Measurements from ENCODE around the gene IAPP.
"Not testable (repeated sequence)": the region's sequence is repeated elsewhere in the genome, so short reads cannot be mapped to it uniquely, and the experiment has no call there.

The IAPP gene

GRCh38 chr12:21372602-21373001 lies at the start of gene IAPP:
Gene IAPP (plus strand): TSS chr12:21372902. CDS start chr12:21373352, 450 bp downstream.
- no peak for DNase-seq (ENCODE audit: low read depth in 2 of 2)

GRCh38 chr12:21323736-21324135 lies 49.0 kb upstream of the IAPP start:
- no peak for DNase-seq (ENCODE audit: low read depth in 2 of 2)

GRCh38 chr12:21324551-21324950 lies 48.2 kb upstream of the IAPP start:
- no peak for DNase-seq (ENCODE audit: low read depth in 2 of 2)

GRCh38 chr12:21328578-21328977 lies 44.1 kb upstream of the IAPP start:
- DNase-seq (ENCODE audit: low read depth in 2 of 2), result no peak

- DNase-seq (ENCODE audit: low read depth in 2 of 2), result no peak
These were observed 41.9 kb upstream of the IAPP start for GRCh38 chr12:21330682-21331253.

GRCh38 chr12:21334771-21335325 lies 37.9 kb upstream of the IAPP start, which contains the start of gene SLCO1A2:
Gene SLCO1A2 (minus strand): TSS chr12:21334917. CDS start chr12:21334647, 270 bp downstream.
- DNase-seq (ENCODE audit: low read depth in 2 of 2), result no peak

- no peak for DNase-seq (ENCODE audit: low read depth in 2 of 2)
These were observed 36.0 kb upstream of the IAPP start for GRCh38 chr12:21336656-21337055.

- DNase-seq (ENCODE audit: low read depth in 2 of 2), result no peak
These were observed 35.2 kb upstream of the IAPP start for GRCh38 chr12:21337453-21337852.

GRCh38 chr12:21337959-21338744 lies 34.5 kb upstream of the IAPP start:
- no peak for DNase-seq (ENCODE audit: low read depth in 2 of 2)

GRCh38 chr12:21339921-21340320 lies 32.8 kb upstream of the IAPP start:
- no peak for DNase-seq (ENCODE audit: low read depth in 2 of 2)

GRCh38 chr12:21340403-21340802 lies 32.3 kb upstream of the IAPP start:
- no peak for DNase-seq (ENCODE audit: low read depth in 2 of 2)

- no peak for DNase-seq (ENCODE audit: low read depth in 2 of 2)
These were observed 30.9 kb upstream of the IAPP start for GRCh38 chr12:21341769-21342168.

GRCh38 chr12:21343636-21344035 lies 29.1 kb upstream of the IAPP start:
- DNase-seq (ENCODE audit: low read depth in 2 of 2), result no peak

GRCh38 chr12:21346542-21347205 lies 26.0 kb upstream of the IAPP start:
- DNase-seq (ENCODE audit: low read depth in 2 of 2), result no peak

GRCh38 chr12:21350975-21351374 lies 21.7 kb upstream of the IAPP start:
- no peak for DNase-seq (ENCODE audit: low read depth in 2 of 2)

GRCh38 chr12:21353487-21353886 lies 19.2 kb upstream of the IAPP start:
- no peak for DNase-seq (ENCODE audit: low read depth in 2 of 2)

- DNase-seq (ENCODE audit: low read depth in 2 of 2), result no peak
These were observed 18.8 kb upstream of the IAPP start for GRCh38 chr12:21353948-21354347.

- DNase-seq (ENCODE audit: low read depth in 2 of 2), result no peak
These were observed 18.1 kb upstream of the IAPP start for GRCh38 chr12:21354641-21355040.

GRCh38 chr12:21360632-21361031 lies 12.1 kb upstream of the IAPP start:
- not testable (repeated sequence) for DNase-seq (ENCODE audit: low read depth in 2 of 2)

- no peak for DNase-seq (ENCODE audit: low read depth in 2 of 2)
These were observed 3.3 kb upstream of the IAPP start for GRCh38 chr12:21369141-21369980.

- DNase-seq (ENCODE audit: low read depth in 2 of 2), result no peak
These were observed 1.8 kb upstream of the IAPP start for GRCh38 chr12:21370845-21371449.

All from stimulated activated CD8-positive, alpha-beta memory T cell treated with anti-CD3 and anti-CD28 coated beads, Interleukin-15, amount 100 ng/mL, for 4 hours (primary cell).